BJ (cell line): ENCODE measurements around the gene MAN2A2. TPM values are rescaled to one million over a fixed set of nuclear protein-coding genes. Genes with fewer than 3 reads are reported as not detected.

ENCODE experiments used
- CTCF ChIA-PET: fragments of 350-600 bp; formaldehyde crosslinking; extraction: SDS; loops from one replicate; lab custom pipeline; 2021; ENCODE audit warnings: antibody characterized with exemption, inconsistent platforms; lab: Yijun Ruan, JAX
- POLR2A ChIA-PET: fragments of 300-600 bp; sonication (Branson Sonifier 250); formaldehyde crosslinking; extraction: SDS; loops from one replicate; lab custom pipeline; 2021; ENCODE audit warnings: antibody characterized with exemption; lab: Charles Lee
- DNase-seq: peaks from one replicate; pipeline ENCODE4 v3.0.0-alpha.2; 2011; ENCODE audit warnings: low read depth
- H3K27me3 ChIP-seq: 2 replicates; pipeline ENCODE4 v1.6.0; 2011; ENCODE audit warnings: low read length; ENCODE audit not compliant: control insufficient read depth, insufficient read depth
- H3K36me3 ChIP-seq: 2 replicates; pipeline ENCODE4 v1.5.1; 2011; ENCODE audit warnings: low read length; ENCODE audit not compliant: control insufficient read depth, insufficient read depth
- H3K4me3 ChIP-seq: 2 replicates; pipeline ENCODE4 v1.5.1; 2011; ENCODE audit warnings: low read depth, mild to moderate bottlenecking, control low read depth, low read length
- CTCF ChIP-seq: IDR thresholded peaks from 2 replicates; pipeline ENCODE4 v1.5.1; 2011; ENCODE audit warnings: low read depth, mild to moderate bottlenecking, control low read depth, inconsistent platforms, low read length, moderate library complexity; ENCODE audit not compliant: insufficient read depth
- polyA plus RNA-seq: library from polyadenylated mRNA; depleted of rRNA; stranded (reverse); fragments of >200 nt; gene quantifications from 2 replicates; pipeline ENCODE4 v1.2.3, GENCODE V29; 2011

The MAN2A2 gene
- polyA plus RNA-seq, 1 experiment: 40.4 TPM

GRCh38 chr15:90887037-90887481 is 16.0 kb upstream of the MAN2A2 start:
- ChIA-PET POLR2A (no interaction called here), CTCF (interaction anchor here (0.8 to 4.2 kb wide), 13 partner anchors 11 to 567 kb away, joined by 3 to 73 read pairs (median 18); partner anchors contain the start of genes HDDC3 and UNC45A)
- H3K27me3 ChIP-seq: no peaks in the 10 kb centered on the region
- no peak for TF ChIP-seq CTCF
- no peak for DNase-seq
- no peak overlapping the region for H3K4me3 ChIP-seq
- peaks cover 20% of the 10 kb centered on the region for H3K36me3 ChIP-seq

- TF ChIP-seq CTCF: no peak
- Histone ChIP-seq H3K27me3 (no peaks in the 10 kb centered on the region), H3K36me3 (peaks cover 21% of the 10 kb centered on the region), H3K4me3 (no peak overlapping the region)
- POLR2A ChIA-PET: no interaction called here
- no peak for DNase-seq
- CTCF ChIA-PET: interaction anchor here (0.9 to 1.8 kb wide), 3 partner anchors 13 to 241 kb away, joined by 3 to 6 read pairs (median 4); no protein-coding TSS in a partner anchor
These were observed 13.8 kb upstream of the MAN2A2 start for GRCh38 chr15:90889313-90889730.

- Histone ChIP-seq H3K4me3 (no peak overlapping the region), H3K27me3 (no peaks in the 10 kb centered on the region), H3K36me3 (peaks cover 21% of the 10 kb centered on the region)
- ChIA-PET CTCF (interaction anchor here (0.9 to 1.8 kb wide), 3 partner anchors 12 to 242 kb away, joined by 4 to 6 read pairs (median 4); no protein-coding TSS in a partner anchor), POLR2A (no interaction called here)
- DNase-seq: no peak
- TF ChIP-seq CTCF: no peak
These were observed 13.2 kb upstream of the MAN2A2 start for GRCh38 chr15:90889736-90890456.

- H3K36me3 ChIP-seq: peaks cover 23% of the 10 kb centered on the region
- TF ChIP-seq CTCF: no peak
- CTCF ChIA-PET: interaction anchor here (1.2 to 1.8 kb wide), 2 partner anchors 11 to 243 kb away, joined by 4 to 6 read pairs; no protein-coding TSS in a partner anchor
- no peak for DNase-seq
- H3K4me3 ChIP-seq: no peak overlapping the region
- POLR2A ChIA-PET: no interaction called here
- H3K27me3 ChIP-seq: no peaks in the 10 kb centered on the region
These were observed 12.3 kb upstream of the MAN2A2 start for GRCh38 chr15:90890839-90891238.

- Histone ChIP-seq H3K36me3 (peaks cover 23% of the 10 kb centered on the region), H3K4me3 (no peak overlapping the region), H3K27me3 (no peaks in the 10 kb centered on the region)
- CTCF ChIA-PET: no interaction called here
- no peak for DNase-seq
- TF ChIP-seq CTCF: no peak
- POLR2A ChIA-PET: no interaction called here
These were observed 11.7 kb upstream of the MAN2A2 start for GRCh38 chr15:90891346-90891949.
